OCI-LY7 (cell line): ENCODE data around the gene ATP11A.

ENCODE experiments used
- EZH2phosphoT487 ChIP-seq: fragments of 200-600 bp; sonication (generic); IDR thresholded peaks from 2 replicates; pipeline ENCODE4 v1.6.1; 2018; ENCODE audit warnings: low read depth, borderline replicate concordance, mild to moderate bottlenecking, mixed run types, antibody characterized with exemption, low read length, moderate library complexity, mixed read lengths
- TF ChIP-seq, protein P1 (sequence below): fragments of 200-600 bp; sonication (generic); conservative IDR thresholded peaks from 2 replicates; pipeline ENCODE4 v1.5.1; 2014; ENCODE audit warnings: mild to moderate bottlenecking, antibody characterized with exemption, low read length, moderate library complexity, mixed read lengths

DNA sequence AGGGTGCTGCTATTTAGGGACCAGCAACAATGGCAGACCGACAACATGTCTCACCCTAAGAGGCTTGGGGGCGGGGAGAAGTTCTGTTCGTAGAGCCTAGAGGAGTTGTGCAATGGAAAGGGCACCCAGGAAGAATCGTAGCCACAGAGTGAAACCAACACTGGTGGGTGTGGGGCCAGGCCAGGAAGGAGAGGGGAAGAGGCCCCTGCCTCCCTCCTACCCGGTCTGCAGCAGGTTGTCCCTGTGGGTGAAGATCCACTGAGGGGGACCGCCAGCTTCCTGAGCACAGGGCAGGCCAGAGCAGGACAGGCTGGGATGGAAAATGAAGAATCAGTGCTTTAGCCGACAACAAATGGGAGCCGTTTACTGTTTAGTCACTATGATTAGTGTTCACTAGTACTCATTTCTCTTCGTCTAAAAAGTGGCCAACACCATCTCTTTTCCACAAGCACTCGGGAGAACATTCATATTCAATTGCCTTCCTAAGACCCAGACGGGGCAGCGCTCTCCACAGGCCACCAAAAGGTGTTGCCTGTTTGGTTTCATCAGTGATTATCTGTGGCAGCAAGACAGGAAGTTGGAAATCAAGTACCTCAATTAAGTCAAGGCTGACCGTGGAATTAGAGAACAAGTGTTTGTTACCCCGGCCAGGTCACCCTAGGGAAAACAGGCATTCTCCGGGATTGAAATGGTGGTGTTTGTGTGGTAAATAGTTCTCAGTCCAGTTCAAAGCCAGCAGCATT lies 1.1 kb upstream of the ATP11A start:
- TF ChIP-seq, protein P1, sequence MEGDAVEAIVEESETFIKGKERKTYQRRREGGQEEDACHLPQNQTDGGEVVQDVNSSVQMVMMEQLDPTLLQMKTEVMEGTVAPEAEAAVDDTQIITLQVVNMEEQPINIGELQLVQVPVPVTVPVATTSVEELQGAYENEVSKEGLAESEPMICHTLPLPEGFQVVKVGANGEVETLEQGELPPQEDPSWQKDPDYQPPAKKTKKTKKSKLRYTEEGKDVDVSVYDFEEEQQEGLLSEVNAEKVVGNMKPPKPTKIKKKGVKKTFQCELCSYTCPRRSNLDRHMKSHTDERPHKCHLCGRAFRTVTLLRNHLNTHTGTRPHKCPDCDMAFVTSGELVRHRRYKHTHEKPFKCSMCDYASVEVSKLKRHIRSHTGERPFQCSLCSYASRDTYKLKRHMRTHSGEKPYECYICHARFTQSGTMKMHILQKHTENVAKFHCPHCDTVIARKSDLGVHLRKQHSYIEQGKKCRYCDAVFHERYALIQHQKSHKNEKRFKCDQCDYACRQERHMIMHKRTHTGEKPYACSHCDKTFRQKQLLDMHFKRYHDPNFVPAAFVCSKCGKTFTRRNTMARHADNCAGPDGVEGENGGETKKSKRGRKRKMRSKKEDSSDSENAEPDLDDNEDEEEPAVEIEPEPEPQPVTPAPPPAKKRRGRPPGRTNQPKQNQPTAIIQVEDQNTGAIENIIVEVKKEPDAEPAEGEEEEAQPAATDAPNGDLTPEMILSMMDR = no peak
- no peak for TF ChIP-seq EZH2phosphoT487
